HepG2 (cell line): ENCODE measurements around the gene RANBP3. TPM values are rescaled to one million over a fixed set of nuclear protein-coding genes. Genes with fewer than 3 reads are reported as not detected.

Source experiments
- FLYWCH1 ChIP-seq: sonication (generic); formaldehyde crosslinking; IDR thresholded peaks from 2 replicates; pipeline ENCODE4 v1.8.1; 2023; ENCODE audit warnings: mild to moderate bottlenecking, missing genetic modification reagents
- HMG20B ChIP-seq: conservative IDR thresholded peaks from 2 replicates; pipeline ENCODE4 v1.6.1; 2016; ENCODE audit warnings: missing genetic modification reagents, missing compliant biosample characterization
- KDM2A ChIP-seq: sonication (generic); formaldehyde crosslinking; IDR thresholded peaks from 2 replicates; pipeline ENCODE4 v1.4.0; 2020; ENCODE audit warnings: low read depth, missing genetic modification reagents, borderline replicate concordance
- NFIC ChIP-seq: IDR thresholded peaks from 2 replicates; pipeline ENCODE4 v1.6.1; 2012; ENCODE audit warnings: mild to moderate bottlenecking, low read length, inconsistent platforms
- PLSCR1 ChIP-seq: sonication (generic); formaldehyde crosslinking; IDR thresholded peaks from 2 replicates; pipeline ENCODE4 v1.5.0; 2020; ENCODE audit warnings: missing genetic modification reagents, mild to moderate bottlenecking, borderline replicate concordance
- POLR2AphosphoS5 ChIP-seq: IDR thresholded peaks from 2 replicates; pipeline ENCODE4 v1.6.1; 2012; ENCODE audit warnings: low read depth, low read length
- SKIL ChIP-seq: sonication (generic); formaldehyde crosslinking; IDR thresholded peaks from 2 replicates; pipeline ENCODE4 v1.8.0; 2022; ENCODE audit warnings: missing genetic modification reagents, mild to moderate bottlenecking, moderate library complexity, borderline replicate concordance
- SRSF9 ChIP-seq: fragments of 200-400 bp; formaldehyde crosslinking; IDR thresholded peaks from 2 replicates; pipeline ENCODE4 v1.6.1; 2018; ENCODE audit warnings: borderline replicate concordance, mild to moderate bottlenecking, low read depth, low read length; ENCODE audit not compliant: insufficient read depth, poor library complexity, severe bottlenecking
- ZFX ChIP-seq: sonication (generic); formaldehyde crosslinking; IDR thresholded peaks from 2 replicates; pipeline ENCODE4 v1.4.0; 2020; ENCODE audit warnings: mild to moderate bottlenecking, low read depth, missing genetic modification reagents, moderate library complexity
- ZNF101 ChIP-seq: sonication (generic); formaldehyde crosslinking; IDR thresholded peaks from 2 replicates; pipeline ENCODE4 v1.4.0; 2020; ENCODE audit warnings: mild to moderate bottlenecking, low read depth, missing genetic modification reagents, borderline replicate concordance
- ZNF296 ChIP-seq: sonication (generic); formaldehyde crosslinking; conservative IDR thresholded peaks from 2 replicates; pipeline ENCODE4 v1.5.0; 2020; ENCODE audit warnings: mild to moderate bottlenecking, missing genetic modification reagents
- ZNF597 ChIP-seq: sonication (generic); formaldehyde crosslinking; IDR thresholded peaks from 2 replicates; pipeline ENCODE4 v1.5.0; 2020; ENCODE audit warnings: missing genetic modification reagents
- ZNF646 ChIP-seq: sonication (generic); formaldehyde crosslinking; IDR thresholded peaks from 2 replicates; pipeline ENCODE4 v1.9.0; 2021; ENCODE audit warnings: mild to moderate bottlenecking, missing genetic modification reagents
- ZXDC ChIP-seq: sonication (generic); formaldehyde crosslinking; IDR thresholded peaks from 2 replicates; pipeline ENCODE4 v1.5.0; 2020; ENCODE audit warnings: mild to moderate bottlenecking, missing genetic modification reagents
- polyA plus RNA-seq, 8 experiments: library from polyadenylated mRNA; depleted of rRNA in 3 of 8; stranded (reverse) in 7 of 8; unstranded in 1 of 8; fragments of >200 nt; fragmentation: Illumina TruSeq in 4 of 8; extraction: Trizol in 4 of 8; gene quantifications; 2 replicates each; pipeline versions ENCODE4 v1.2.1 to v1.2.3, GENCODE V29; 2011 to 2016; ENCODE audit warnings: low read depth in 4 of 8, missing spikeins in 1 of 8, mixed read lengths in 1 of 8; ENCODE audit not compliant: insufficient read depth in 1 of 8
- total RNA-seq, 5 experiments: library from RNA; depleted of rRNA; stranded (reverse); fragments of >200 nt; fragmentation: Illumina TruSeq; extraction: Trizol; gene quantifications; 2 replicates each; pipeline ENCODE4 v1.2.3, GENCODE V29; 2016; ENCODE audit warnings: low read depth in 1 of 5

The RANBP3 gene
- total and polyA plus RNA-seq, 2 of the 13 experiments (the other 11 are each of a cell fraction or from before 2014, with no cell fraction given): 39.5 to 149 TPM

- TF ChIP-seq ZXDC (CRISPR knock-in tag): no peak
- no peak for TF ChIP-seq PLSCR1 (CRISPR knock-in tag)
- TF ChIP-seq ZNF101 (CRISPR knock-in tag): no peak
- TF ChIP-seq SKIL: no peak
- TF ChIP-seq ZNF296 (CRISPR knock-in tag): peak; percentile 98
- no peak for TF ChIP-seq ZNF646
- TF ChIP-seq HMG20B (CRISPR knock-in tag): no peak
- peak; percentile 98 for TF ChIP-seq KDM2A (CRISPR knock-in tag)
- TF ChIP-seq NFIC: no peak
- peak; percentile 47 for TF ChIP-seq POLR2AphosphoS5
- TF ChIP-seq ZFX (CRISPR knock-in tag): peak; percentile 75
- TF ChIP-seq SRSF9: no peak
- 0 out of 2 replicates have a peak, but pooled peaks have one; percentile 22 for TF ChIP-seq FLYWCH1 (CRISPR knock-in tag)
- TF ChIP-seq ZNF597 (CRISPR knock-in tag): no peak
These were observed 85.8 kb downstream of the RANBP3 start (continued) for GRCh38 chr19:5891938-5892771.
